Measurements from ENCODE around the gene TMEM270. TPM values are rescaled to one million over a fixed set of nuclear protein-coding genes. Genes with fewer than 3 reads are reported as not detected.

TMEM270 gene
- total RNA-seq, 1 experiment from 2014 or later, result 1.1 TPM

DNA sequence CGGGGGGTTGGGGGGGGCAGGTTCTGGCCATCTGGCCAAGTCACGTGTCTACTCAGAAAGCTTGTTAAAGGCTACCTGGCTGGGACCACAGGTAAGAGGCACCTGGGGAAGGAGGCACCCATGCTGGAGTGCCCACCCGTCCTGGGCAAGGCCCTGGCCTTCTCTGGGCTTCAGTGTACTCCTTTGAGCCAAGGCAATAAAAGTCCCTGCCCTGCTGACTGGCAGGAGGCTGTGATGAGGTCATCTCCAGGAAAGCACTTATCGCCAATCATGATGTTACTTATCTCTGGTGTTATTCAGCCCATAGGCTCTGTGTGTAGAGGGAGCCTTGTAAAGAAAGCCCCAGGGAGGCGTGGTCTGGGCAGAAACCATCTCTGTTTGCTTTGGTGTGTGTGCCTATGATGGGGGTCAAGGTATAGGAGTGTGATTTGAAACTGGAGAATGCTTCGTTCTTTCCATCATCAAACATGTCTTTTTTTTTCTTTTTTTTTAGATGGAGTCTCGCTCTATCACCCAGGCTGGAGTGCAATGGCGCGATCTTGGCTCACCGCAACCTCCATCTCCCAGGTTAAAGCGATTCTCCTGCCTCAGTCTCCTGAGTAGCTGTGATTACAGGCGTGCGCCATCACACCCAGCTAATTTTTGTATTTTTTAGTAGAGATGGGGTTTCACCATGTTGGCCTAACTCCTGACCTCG is 32.7 kb upstream of the TMEM270 start (continued):
- TF ChIP-seq SP1 (IDR thresholded peaks at IDR 0.05; ENCODE audit: low read depth) (no peak), ATF3 (IDR thresholded peaks at IDR 0.05) (no peak)

DNA sequence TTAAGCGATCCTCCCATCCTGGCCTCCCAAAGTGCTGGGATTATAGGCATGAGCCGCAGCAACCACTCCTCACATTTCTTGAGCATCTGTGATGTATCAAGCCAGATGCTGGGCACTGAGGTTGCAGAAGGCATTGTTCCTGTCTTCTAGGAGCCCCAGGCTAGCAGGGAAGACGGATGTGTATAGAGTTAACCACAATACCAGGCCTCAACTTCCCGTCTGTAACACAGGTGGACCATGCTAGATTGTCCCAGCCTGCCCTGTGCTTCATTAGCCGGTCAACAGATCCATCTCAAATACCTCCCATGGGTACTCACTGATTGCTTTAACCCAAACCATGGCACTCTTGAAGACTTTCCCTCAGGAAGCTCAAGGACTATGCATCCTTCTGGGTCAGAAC is 32.0 kb upstream of the TMEM270 start:
- Histone ChIP-seq H3K27me3 (ENCODE audit: insufficient read depth, low read length) (no peaks in the 10 kb centered on the region), H3K79me2 (ENCODE audit: insufficient read depth, low read length) (peaks cover 23% of the 10 kb centered on the region), H2AFZ (ENCODE audit: low read depth, low read length, poor library complexity, severe bottlenecking) (no peak overlapping the region), H3K4me1 (ENCODE audit: control insufficient read depth in 1 of 2, insufficient read depth in 2 of 2, low read length in 2 of 2) (peaks cover 73 to 97% of the 10 kb centered on the region in 2 experiments), H3K36me3 (ENCODE audit: control insufficient read depth in 1 of 2, insufficient read depth in 2 of 2, low read length in 2 of 2) (0 out of 4 replicates have a peak, but pooled peaks cover 0 to 7% of the 10 kb centered on the region in 2 experiments), H3K4me3 (replicated peaks in 1 of 2; ENCODE audit: low read depth in 1 of 2, low read length in 2 of 2) (no peak overlapping the region), H4K20me1 (ENCODE audit: insufficient read depth) (no peaks in the 10 kb centered on the region), H3K27ac (ENCODE audit: low read depth, low read length) (peak overlapping the region; percentile 96), H3K4me2 (ENCODE audit: low read length) (peak overlapping the region; percentile 99), H3K9me3 (ENCODE audit: control insufficient read depth in 1 of 2, insufficient read depth in 1 of 2, low read depth in 1 of 2, low read length in 2 of 2) (no peaks in the 10 kb centered on the region), H3K9me2 (ENCODE audit: insufficient read depth) (no peaks in the 10 kb centered on the region), H3K9ac (ENCODE audit: low read length) (peak overlapping the region; percentile 99)
- no peak for DNase-seq (ENCODE audit: low read depth, low spot score)
- intact Hi-C loops (cut with micrococcal nuclease), result no loop called here
- no TSS peak for BruUV-seq (replicated peaks)
- ChIA-PET CTCF (interaction anchor here (0.6 to 1.2 kb wide), 2 partner anchors 94 to 691 kb away, joined by 3 to 4 read pairs; no protein-coding TSS in a partner anchor), RAD21 (ENCODE audit: low non-redundant PET in 1 of 2, low total read pairs in 2 of 2, uncharacterized antibody in 2 of 2, unreplicated experiment in 2 of 2) (interaction anchor here in 1 of 2 experiments (0.7 kb wide), 1 partner anchor 19 kb away, joined by 6 read pairs; no protein-coding TSS in a partner anchor), POLR2A (interaction anchor here (0.9 to 5.4 kb wide), 5 partner anchors 14 to 88 kb away, joined by 3 to 43 read pairs (median 4); partner anchors contain the start of genes ABHD11 and METTL27)
- no peak for ATAC-seq
- TF ChIP-seq, protein P1, sequence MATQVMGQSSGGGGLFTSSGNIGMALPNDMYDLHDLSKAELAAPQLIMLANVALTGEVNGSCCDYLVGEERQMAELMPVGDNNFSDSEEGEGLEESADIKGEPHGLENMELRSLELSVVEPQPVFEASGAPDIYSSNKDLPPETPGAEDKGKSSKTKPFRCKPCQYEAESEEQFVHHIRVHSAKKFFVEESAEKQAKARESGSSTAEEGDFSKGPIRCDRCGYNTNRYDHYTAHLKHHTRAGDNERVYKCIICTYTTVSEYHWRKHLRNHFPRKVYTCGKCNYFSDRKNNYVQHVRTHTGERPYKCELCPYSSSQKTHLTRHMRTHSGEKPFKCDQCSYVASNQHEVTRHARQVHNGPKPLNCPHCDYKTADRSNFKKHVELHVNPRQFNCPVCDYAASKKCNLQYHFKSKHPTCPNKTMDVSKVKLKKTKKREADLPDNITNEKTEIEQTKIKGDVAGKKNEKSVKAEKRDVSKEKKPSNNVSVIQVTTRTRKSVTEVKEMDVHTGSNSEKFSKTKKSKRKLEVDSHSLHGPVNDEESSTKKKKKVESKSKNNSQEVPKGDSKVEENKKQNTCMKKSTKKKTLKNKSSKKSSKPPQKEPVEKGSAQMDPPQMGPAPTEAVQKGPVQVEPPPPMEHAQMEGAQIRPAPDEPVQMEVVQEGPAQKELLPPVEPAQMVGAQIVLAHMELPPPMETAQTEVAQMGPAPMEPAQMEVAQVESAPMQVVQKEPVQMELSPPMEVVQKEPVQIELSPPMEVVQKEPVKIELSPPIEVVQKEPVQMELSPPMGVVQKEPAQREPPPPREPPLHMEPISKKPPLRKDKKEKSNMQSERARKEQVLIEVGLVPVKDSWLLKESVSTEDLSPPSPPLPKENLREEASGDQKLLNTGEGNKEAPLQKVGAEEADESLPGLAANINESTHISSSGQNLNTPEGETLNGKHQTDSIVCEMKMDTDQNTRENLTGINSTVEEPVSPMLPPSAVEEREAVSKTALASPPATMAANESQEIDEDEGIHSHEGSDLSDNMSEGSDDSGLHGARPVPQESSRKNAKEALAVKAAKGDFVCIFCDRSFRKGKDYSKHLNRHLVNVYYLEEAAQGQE (IDR thresholded peaks at IDR 0.05; ENCODE audit: low read depth), result no peak
- no peak for TF ChIP-seq ZBTB33 (IDR thresholded peaks at IDR 0.05; ENCODE audit: extremely low read depth, insufficient replicate concordance, low read length)
- TF ChIP-seq JUND (IDR thresholded peaks at IDR 0.05), result no peak
- TF ChIP-seq ATF3 (IDR thresholded peaks at IDR 0.05), result no peak
- TF ChIP-seq CEBPB (IDR thresholded peaks at IDR 0.05; ENCODE audit: low read depth), result no peak
- TF ChIP-seq RAD21 (IDR thresholded peaks at IDR 0.05; ENCODE audit: low read depth), result no peak
- no peak for TF ChIP-seq POLR2AphosphoS5 (IDR thresholded peaks at IDR 0.05; ENCODE audit: low read depth, low read length)
- no peak for TF ChIP-seq EZH2phosphoT487 (IDR thresholded peaks at IDR 0.05; ENCODE audit: borderline replicate concordance)
- TF ChIP-seq SRF (IDR thresholded peaks at IDR 0.05; ENCODE audit: low read depth), result no peak
- no peak for TF ChIP-seq EZH2 (IDR thresholded peaks at IDR 0.05)

Measured in HCT116 (cell line).